BLaER1 (cell line): Measurements from ENCODE around the gene TAS2R19.
"Not testable (repeated sequence)": the region's sequence is repeated elsewhere in the genome, so short reads cannot be mapped to it uniquely, and the experiment has no call there.

Source experiments
- H3K27ac ChIP-seq: shearing (Covaris generic); formaldehyde crosslinking; 2 replicates; pipeline ENCODE4 v1.8.1; 2022
- H3K27me3 ChIP-seq: shearing (Covaris generic); formaldehyde crosslinking; 2 replicates; pipeline ENCODE4 v1.8.1; 2022
- H3K36me3 ChIP-seq: shearing (Covaris generic); formaldehyde crosslinking; 2 replicates; pipeline ENCODE4 v1.8.1; 2022
- H3K4me1 ChIP-seq: shearing (Covaris generic); formaldehyde crosslinking; 2 replicates; pipeline ENCODE4 v1.8.1; 2022
- H3K4me2 ChIP-seq: shearing (Covaris generic); formaldehyde crosslinking; 2 replicates; pipeline ENCODE4 v1.8.1; 2022
- H3K4me3 ChIP-seq: shearing (Covaris generic); formaldehyde crosslinking; 2 replicates; pipeline ENCODE4 v1.8.1; 2022
- H3K9ac ChIP-seq: shearing (Covaris generic); formaldehyde crosslinking; 2 replicates; pipeline ENCODE4 v1.8.1; 2022
- H3K9me3 ChIP-seq: shearing (Covaris generic); formaldehyde crosslinking; 2 replicates; pipeline ENCODE4 v1.8.1; 2022
- H4K20me1 ChIP-seq: shearing (Covaris generic); formaldehyde crosslinking; 2 replicates; pipeline ENCODE4 v1.8.1; 2022
- Cebpa-rat ChIP-seq: shearing (Covaris generic); IDR thresholded peaks from 2 replicates; pipeline ENCODE4 v1.8.1; 2022

Gene TAS2R19

GRCh38 chr12:11040162-11040561, 17.7 kb upstream of the TAS2R19 start:
- Histone ChIP-seq H3K9ac (no peak overlapping the region), H3K4me2 (no peak overlapping the region), H3K4me3 (no peak overlapping the region), H3K4me1 (no peaks in the 10 kb centered on the region), H4K20me1 (no peaks in the 10 kb centered on the region), H3K27me3 (no peaks in the 10 kb centered on the region), H3K9me3 (peaks cover 4% of the 10 kb centered on the region), H3K27ac (no peak overlapping the region), H3K36me3 (peaks cover 33% of the 10 kb centered on the region)
- TF ChIP-seq Cebpa-rat = no peak

- no peak for TF ChIP-seq Cebpa-rat
- H3K9me3 ChIP-seq = peaks cover 4% of the 10 kb centered on the region; the same call in 1 of the 2 replicates
- no peaks in the 10 kb centered on the region for H4K20me1 ChIP-seq
- no peak overlapping the region for H3K4me2 ChIP-seq
- no peaks in the 10 kb centered on the region for H3K4me1 ChIP-seq
- H3K9ac ChIP-seq = no peak overlapping the region
- H3K27ac ChIP-seq = no peak overlapping the region
- H3K27me3 ChIP-seq = no peaks in the 10 kb centered on the region
- H3K36me3 ChIP-seq = peaks cover 23% of the 10 kb centered on the region; the same call in 1 of the 2 replicates
- no peak overlapping the region for H3K4me3 ChIP-seq
Measured at GRCh38 chr12:11039171-11039570, 16.8 kb upstream of the TAS2R19 start.

- H3K4me1 ChIP-seq, H4K20me1 ChIP-seq, H3K27ac ChIP-seq, H3K4me3 ChIP-seq, H3K4me2 ChIP-seq, H3K27me3 ChIP-seq, H3K9me3 ChIP-seq, H3K9ac ChIP-seq: not testable (repeated sequence)
- H3K36me3 ChIP-seq = peaks cover 25% of the 10 kb centered on the region
Measured at GRCh38 chr12:11033959-11034358, 11.5 kb upstream of the TAS2R19 start.

- H3K27ac ChIP-seq = no peak within 1 kb of the TSS
- TF ChIP-seq Cebpa-rat = no peak
- H3K4me3 ChIP-seq = no peak within 1 kb of the TSS
- peaks cover 38% of the 10 kb centered on the region for H3K36me3 ChIP-seq
- no peak within 1 kb of the TSS for H3K9ac ChIP-seq
- H3K4me1 ChIP-seq = no peaks in the 10 kb centered on the region
- no peak within 1 kb of the TSS for H3K4me2 ChIP-seq
- H3K27me3 ChIP-seq = no peaks in the 10 kb centered on the region
- H4K20me1 ChIP-seq = no peaks in the 10 kb centered on the region
- H3K9me3 ChIP-seq = peaks cover 5% of the 10 kb centered on the region
Measured at GRCh38 chr12:11031307-11031706, 8.9 kb upstream of the TAS2R19 start, which contains the start of gene TAS2R31. TSS of gene TAS2R31 (minus strand) at chr12:11031407. CDS start at chr12:11031335, 72 bp downstream.

GRCh38 chr12:11026118-11026517, 3.7 kb upstream of the TAS2R19 start:
- no peak overlapping the region for H3K4me2 ChIP-seq
- no peak for TF ChIP-seq Cebpa-rat

GRCh38 chr12:11023387-11023786, 967 bp upstream of the TAS2R19 start:
- Histone ChIP-seq H3K36me3 (peaks cover 24% of the 10 kb centered on the region), H3K4me2 (no peak overlapping the region), H3K9ac (no peak overlapping the region), H3K4me3 (no peak overlapping the region), H4K20me1 (no peaks in the 10 kb centered on the region), H3K4me1 (peaks cover 3% of the 10 kb centered on the region; the same call in 1 of the 2 replicates), H3K9me3 (peaks cover 15% of the 10 kb centered on the region), H3K27ac (no peak overlapping the region), H3K27me3 (no peaks in the 10 kb centered on the region)
- TF ChIP-seq Cebpa-rat = no peak

More at GRCh38 chr12:11026118-11026517, 3.7 kb upstream of the TAS2R19 start:
- no peaks in the 10 kb centered on the region for H4K20me1 ChIP-seq
- no peak overlapping the region for H3K9ac ChIP-seq
- no peaks in the 10 kb centered on the region for H3K27me3 ChIP-seq
- H3K36me3 ChIP-seq = peaks cover 24% of the 10 kb centered on the region
- H3K4me3 ChIP-seq = no peak overlapping the region
- H3K4me1 ChIP-seq = no peaks in the 10 kb centered on the region
- H3K9me3 ChIP-seq = peaks cover 15% of the 10 kb centered on the region
- H3K27ac ChIP-seq = no peak overlapping the region

GRCh38 chr12:11016937-11017336, 5.5 kb downstream of the TAS2R19 start:
- H3K4me1 ChIP-seq = peaks cover 18% of the 10 kb centered on the region
- H3K27ac ChIP-seq = no peak overlapping the region
- no peak for TF ChIP-seq Cebpa-rat
- no peak overlapping the region for H3K4me2 ChIP-seq
- H3K27me3 ChIP-seq = no peaks in the 10 kb centered on the region
- H3K36me3 ChIP-seq = peaks cover 14% of the 10 kb centered on the region
- H3K9me3 ChIP-seq = no peaks in the 10 kb centered on the region
- no peak overlapping the region for H3K4me3 ChIP-seq
- H3K9ac ChIP-seq = no peak overlapping the region
- H4K20me1 ChIP-seq = no peaks in the 10 kb centered on the region

GRCh38 chr12:11015775-11016430, 6.5 kb downstream of the TAS2R19 start:
- TF ChIP-seq Cebpa-rat = no peak
- Histone ChIP-seq H3K4me3 (no peak overlapping the region), H3K9me3 (no peaks in the 10 kb centered on the region), H3K9ac (no peak overlapping the region), H3K27ac (no peak overlapping the region), H4K20me1 (no peaks in the 10 kb centered on the region), H3K4me1 (peaks cover 18% of the 10 kb centered on the region), H3K27me3 (no peaks in the 10 kb centered on the region), H3K36me3 (peaks cover 14% of the 10 kb centered on the region), H3K4me2 (no peak overlapping the region)

- no peaks in the 10 kb centered on the region for H3K27me3 ChIP-seq
Measured at GRCh38 chr12:11014234-11014633, 8.2 kb downstream of the TAS2R19 start.

GRCh38 chr12:11007608-11008007, 14.8 kb downstream of the TAS2R19 start:
- H4K20me1 ChIP-seq = no peaks in the 10 kb centered on the region
- no peak overlapping the region for H3K9ac ChIP-seq
- H3K4me2 ChIP-seq = no peak overlapping the region
- no peak for TF ChIP-seq Cebpa-rat
- H3K4me3 ChIP-seq = no peak overlapping the region
- 0 out of 2 replicates have a peak, but pooled peaks cover 2% of the 10 kb centered on the region for H3K36me3 ChIP-seq
- H3K27me3 ChIP-seq = no peaks in the 10 kb centered on the region
- no peak overlapping the region for H3K27ac ChIP-seq
- no peaks in the 10 kb centered on the region for H3K9me3 ChIP-seq
- no peaks in the 10 kb centered on the region for H3K4me1 ChIP-seq

More at GRCh38 chr12:11014234-11014633, 8.2 kb downstream of the TAS2R19 start:
- peaks cover 14% of the 10 kb centered on the region for H3K36me3 ChIP-seq
- H3K9me3 ChIP-seq = no peaks in the 10 kb centered on the region
- no peak overlapping the region for H3K9ac ChIP-seq
- H3K27ac ChIP-seq = no peak overlapping the region
- peaks cover 18% of the 10 kb centered on the region for H3K4me1 ChIP-seq
- no peak overlapping the region for H3K4me2 ChIP-seq
- no peak overlapping the region for H3K4me3 ChIP-seq
- no peak for TF ChIP-seq Cebpa-rat
- H4K20me1 ChIP-seq = no peaks in the 10 kb centered on the region

GRCh38 chr12:10998204-10998603, 24.2 kb downstream of the TAS2R19 start, which contains the start of gene TAS2R20:
TSS of gene TAS2R20 (minus strand) at chr12:10998304. CDS start at chr12:10997875, 429 bp downstream.
- no peaks in the 10 kb centered on the region for H3K4me1 ChIP-seq
- peaks cover 10% of the 10 kb centered on the region for H3K36me3 ChIP-seq
- TF ChIP-seq Cebpa-rat = no peak
- no peaks in the 10 kb centered on the region for H3K9me3 ChIP-seq
- H3K9ac ChIP-seq = no peak within 1 kb of the TSS
- no peaks in the 10 kb centered on the region for H3K27me3 ChIP-seq
- no peaks in the 10 kb centered on the region for H4K20me1 ChIP-seq
- H3K27ac ChIP-seq = no peak within 1 kb of the TSS
- no peak within 1 kb of the TSS for H3K4me2 ChIP-seq
- H3K4me3 ChIP-seq = no peak within 1 kb of the TSS
